OCI-LY7 (cell line): ENCODE results near the gene PMP22. TPM values are rescaled to one million over a fixed set of nuclear protein-coding genes. Genes with fewer than 3 reads are reported as not detected.
"Not testable (repeated sequence)": the region's sequence is repeated elsewhere in the genome, so short reads cannot be mapped to it uniquely, and the experiment has no call there.

Experiments used
- BruUV-seq: library from RNA; stranded (reverse); fragments of 400-500 nt; replicated peaks from 2 replicates; lab custom pipeline; 2021; lab: Mats Ljungman, UMichigan
- CTCF ChIA-PET: fragments of 300-600 bp; sonication (Branson Sonifier 250); formaldehyde crosslinking; loops from one replicate; lab custom pipeline; 2022; ENCODE audit warnings: antibody characterized with exemption; ENCODE audit not compliant: unreplicated experiment; lab: Charles Lee
- POLR2A ChIA-PET: fragments of 300-600 bp; sonication (Branson Sonifier 250); formaldehyde crosslinking; loops from one replicate; lab custom pipeline; 2022; ENCODE audit warnings: antibody characterized with exemption; lab: Charles Lee
- DNase-seq: peaks from one replicate; pipeline ENCODE4 v3.0.0-alpha.2; 2015; ENCODE audit warnings: low spot score
- H2AFZ ChIP-seq: fragments of 200-600 bp; sonication (generic), shearing (Covaris generic); 2 replicates; pipeline ENCODE4 v1.6.1; 2014; ENCODE audit warnings: mild to moderate bottlenecking, antibody characterized with exemption, low read length, moderate library complexity
- H3K27ac ChIP-seq: fragments of 200-600 bp; sonication (generic); 2 replicates; pipeline ENCODE4 v1.5.1; 2014; ENCODE audit warnings: mixed run types, low read depth, mild to moderate bottlenecking, moderate library complexity, low read length, inconsistent platforms; ENCODE audit not compliant: poor library complexity, severe bottlenecking
- H3K36me3 ChIP-seq: fragments of 200-600 bp; sonication (generic); 2 replicates; pipeline ENCODE4 v1.6.1; 2014; ENCODE audit warnings: mild to moderate bottlenecking, antibody characterized with exemption, low read length, moderate library complexity, mixed read lengths; ENCODE audit not compliant: insufficient read depth
- H3K4me1 ChIP-seq: fragments of 200-600 bp; sonication (generic); 2 replicates; pipeline ENCODE4 v1.5.1; 2014; ENCODE audit warnings: mild to moderate bottlenecking, low read length; ENCODE audit not compliant: insufficient read depth, poor library complexity, severe bottlenecking
- H3K4me2 ChIP-seq: fragments of 200-600 bp; sonication (generic); 2 replicates; pipeline ENCODE4 v1.6.1; 2014; ENCODE audit warnings: mild to moderate bottlenecking, low read length
- H3K4me3 ChIP-seq: fragments of 200-600 bp; sonication (generic); 2 replicates; pipeline ENCODE4 v1.5.1; 2014; ENCODE audit warnings: mild to moderate bottlenecking, low read depth, low read length; ENCODE audit not compliant: poor library complexity, severe bottlenecking
- H3K79me2 ChIP-seq: fragments of 200-600 bp; sonication (generic); 2 replicates; pipeline ENCODE4 v1.6.1; 2016; ENCODE audit warnings: low read depth, mild to moderate bottlenecking, low read length, moderate library complexity, mixed read lengths; ENCODE audit not compliant: insufficient read depth
- H3K9me2 ChIP-seq: fragments of 200-600 bp; sonication (generic); 2 replicates; pipeline ENCODE4 v1.6.1; 2016; ENCODE audit warnings: mild to moderate bottlenecking, low read length, mixed read lengths; ENCODE audit not compliant: insufficient read depth
- H3K9me3 ChIP-seq: fragments of 200-600 bp; sonication (generic); 2 replicates; pipeline ENCODE4 v1.6.1; 2014; ENCODE audit warnings: mild to moderate bottlenecking, mixed run types, low read length, mixed read lengths
- H4K20me1 ChIP-seq: fragments of 200-600 bp; sonication (generic); 2 replicates; pipeline ENCODE4 v1.6.1; 2014; ENCODE audit warnings: mild to moderate bottlenecking, antibody characterized with exemption, low read length, moderate library complexity, mixed read lengths; ENCODE audit not compliant: insufficient read depth
- CTCF ChIP-seq: fragments of 200-600 bp; sonication (generic); conservative IDR thresholded peaks from 2 replicates; pipeline ENCODE4 v1.5.1; 2014; ENCODE audit warnings: mild to moderate bottlenecking, antibody characterized with exemption, low read length, moderate library complexity, mixed read lengths
- EZH2phosphoT487 ChIP-seq: fragments of 200-600 bp; sonication (generic); IDR thresholded peaks from 2 replicates; pipeline ENCODE4 v1.6.1; 2018; ENCODE audit warnings: low read depth, borderline replicate concordance, mild to moderate bottlenecking, mixed run types, antibody characterized with exemption, low read length, moderate library complexity, mixed read lengths
- intact Hi-C: fragments of 100-400 bp; cut with micrococcal nuclease; formaldehyde crosslinking; loops from one replicate; pipeline ENCODE4 v1.10.0; 2022; ENCODE audit not compliant: unreplicated experiment
- total RNA-seq, 2 experiments: library from RNA; depleted of rRNA in 1 of 2; stranded (reverse); fragments of >200 nt in 1 of 2; shearing (Covaris generic) in 1 of 2; gene quantifications; 2 replicates each; pipeline ENCODE4 v1.2.3, GENCODE V29; 2014 to 2022

The PMP22 gene
- total RNA-seq, 2 experiments from 2014 or later = not detected

- no peak overlapping the region for H3K27ac ChIP-seq
- intact Hi-C loops = no loop called here
- no peaks in the 10 kb centered on the region for H3K4me1 ChIP-seq
- DNase-seq = no peak
- BruUV-seq = no TSS peak
- H2AFZ ChIP-seq = no peak overlapping the region
- no peaks in the 10 kb centered on the region for H3K9me3 ChIP-seq
- H4K20me1 ChIP-seq = no peaks in the 10 kb centered on the region
- H3K36me3 ChIP-seq = no peaks in the 10 kb centered on the region
- ChIA-PET POLR2A (no interaction called here), CTCF (no interaction called here)
- no peak overlapping the region for H3K4me2 ChIP-seq
- no peak overlapping the region for H3K4me3 ChIP-seq
- TF ChIP-seq CTCF (no peak), EZH2phosphoT487 (no peak)
- H3K79me2 ChIP-seq = no peaks in the 10 kb centered on the region
- no peaks in the 10 kb centered on the region for H3K9me2 ChIP-seq
Measured at GRCh38 chr17:15231851-15232516, 33.1 kb downstream of the PMP22 start.

- TF ChIP-seq CTCF = no peak
- no peak for TF ChIP-seq EZH2phosphoT487
- Histone ChIP-seq H3K4me3 (no peak overlapping the region), H3K4me1 (no peaks in the 10 kb centered on the region), H4K20me1 (no peaks in the 10 kb centered on the region), H2AFZ (no peak overlapping the region), H3K36me3 (no peaks in the 10 kb centered on the region), H3K9me3 (no peaks in the 10 kb centered on the region), H3K9me2 (no peaks in the 10 kb centered on the region), H3K4me2 (no peak overlapping the region), H3K79me2 (no peaks in the 10 kb centered on the region), H3K27ac (no peak overlapping the region)
- intact Hi-C loops = no loop called here
- no peak for DNase-seq
- POLR2A ChIA-PET = interaction anchor here (0.6 kb wide), 1 partner anchor 610 kb away, joined by 5 read pairs; no protein-coding TSS in a partner anchor
- CTCF ChIA-PET = no interaction called here
- BruUV-seq = no TSS peak
Measured at GRCh38 chr17:15230866-15231265, 34.3 kb downstream of the PMP22 start.

GRCh38 chr17:15221827-15222226 lies 43.3 kb downstream of the PMP22 start:
- POLR2A ChIA-PET, H3K9me2 ChIP-seq, H3K4me3 ChIP-seq, H3K4me1 ChIP-seq, H3K4me2 ChIP-seq, H3K9me3 ChIP-seq, DNase-seq, intact Hi-C loops, CTCF ChIA-PET, H3K27ac ChIP-seq, H2AFZ ChIP-seq, H3K36me3 ChIP-seq, BruUV-seq, H3K79me2 ChIP-seq, H4K20me1 ChIP-seq: not testable (repeated sequence)
